ENCODE measurements around the gene THY1.

DNA sequence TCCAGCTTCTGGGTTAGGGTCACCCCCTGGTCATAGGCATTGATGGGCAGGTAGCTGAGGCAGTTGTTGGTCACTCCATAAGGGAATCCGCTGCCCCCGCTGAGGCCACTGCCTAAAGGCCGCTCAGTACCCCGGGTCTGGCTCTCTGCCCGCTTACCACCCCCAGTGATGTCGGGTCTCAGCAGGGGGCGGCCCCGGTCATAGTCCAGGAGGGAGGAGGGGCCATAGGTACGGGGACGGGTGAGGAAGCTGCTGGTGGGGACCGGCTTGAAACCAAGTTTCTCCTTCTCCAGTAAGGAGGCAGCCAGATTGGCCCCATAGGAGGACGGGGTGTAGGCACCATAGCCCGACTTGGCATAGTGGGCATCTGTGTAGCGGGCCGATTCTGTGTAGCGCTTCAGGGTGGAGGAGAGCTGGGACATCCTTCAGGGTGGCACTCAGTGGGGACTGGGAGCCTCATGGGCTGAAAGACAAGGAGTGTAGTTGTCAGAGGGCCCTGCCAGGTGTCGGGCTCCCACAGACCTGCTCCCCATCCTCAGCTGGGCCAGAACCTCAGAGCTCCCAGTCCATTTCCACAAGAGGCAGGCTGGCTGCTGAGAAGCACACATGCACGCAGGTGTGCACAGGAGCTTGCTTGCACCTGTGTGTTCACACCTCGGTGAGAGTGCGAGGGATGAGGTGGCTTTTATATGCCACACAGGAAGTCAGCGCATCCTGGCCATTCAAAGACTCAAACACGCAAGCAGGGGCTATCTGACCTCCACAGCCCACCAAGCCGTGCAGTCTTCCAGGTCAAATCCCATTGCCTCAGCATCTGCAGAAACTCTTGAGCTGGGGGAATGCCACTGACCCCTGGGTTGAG, 49.7 kb downstream of the THY1 start:
- TF ChIP-seq, protein P1, sequence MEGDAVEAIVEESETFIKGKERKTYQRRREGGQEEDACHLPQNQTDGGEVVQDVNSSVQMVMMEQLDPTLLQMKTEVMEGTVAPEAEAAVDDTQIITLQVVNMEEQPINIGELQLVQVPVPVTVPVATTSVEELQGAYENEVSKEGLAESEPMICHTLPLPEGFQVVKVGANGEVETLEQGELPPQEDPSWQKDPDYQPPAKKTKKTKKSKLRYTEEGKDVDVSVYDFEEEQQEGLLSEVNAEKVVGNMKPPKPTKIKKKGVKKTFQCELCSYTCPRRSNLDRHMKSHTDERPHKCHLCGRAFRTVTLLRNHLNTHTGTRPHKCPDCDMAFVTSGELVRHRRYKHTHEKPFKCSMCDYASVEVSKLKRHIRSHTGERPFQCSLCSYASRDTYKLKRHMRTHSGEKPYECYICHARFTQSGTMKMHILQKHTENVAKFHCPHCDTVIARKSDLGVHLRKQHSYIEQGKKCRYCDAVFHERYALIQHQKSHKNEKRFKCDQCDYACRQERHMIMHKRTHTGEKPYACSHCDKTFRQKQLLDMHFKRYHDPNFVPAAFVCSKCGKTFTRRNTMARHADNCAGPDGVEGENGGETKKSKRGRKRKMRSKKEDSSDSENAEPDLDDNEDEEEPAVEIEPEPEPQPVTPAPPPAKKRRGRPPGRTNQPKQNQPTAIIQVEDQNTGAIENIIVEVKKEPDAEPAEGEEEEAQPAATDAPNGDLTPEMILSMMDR (conservative IDR thresholded peaks at IDR 0.05), result no peak
- no peak for TF ChIP-seq ZFX (IDR thresholded peaks at IDR 0.05)

Measured in C4-2B (cell line).